D721Med (cell line): Measurements from ENCODE around the gene INPP5K.
"Not testable (repeated sequence)": the region's sequence is repeated elsewhere in the genome, so short reads cannot be mapped to it uniquely, and the experiment has no call there.

Experiments used
- DNase-seq: peaks from one replicate; pipeline ENCODE4 v3.0.0; 2011; ENCODE audit warnings: low spot score; ENCODE audit not compliant: insufficient read length
- FAIRE-seq: peaks from 2 replicates; lab custom pipeline; 2011; peaks lifted over from hg19 to GRCh38; lab: Jason Lieb, UNC
- TF ChIP-seq, protein P1 (sequence below): IDR thresholded peaks from 2 replicates; pipeline ENCODE4 v1.5.1; 2012; ENCODE audit warnings: mild to moderate bottlenecking, control low read depth; ENCODE audit not compliant: insufficient read depth; ENCODE audit errors: missing control alignments

INPP5K gene

DNA sequence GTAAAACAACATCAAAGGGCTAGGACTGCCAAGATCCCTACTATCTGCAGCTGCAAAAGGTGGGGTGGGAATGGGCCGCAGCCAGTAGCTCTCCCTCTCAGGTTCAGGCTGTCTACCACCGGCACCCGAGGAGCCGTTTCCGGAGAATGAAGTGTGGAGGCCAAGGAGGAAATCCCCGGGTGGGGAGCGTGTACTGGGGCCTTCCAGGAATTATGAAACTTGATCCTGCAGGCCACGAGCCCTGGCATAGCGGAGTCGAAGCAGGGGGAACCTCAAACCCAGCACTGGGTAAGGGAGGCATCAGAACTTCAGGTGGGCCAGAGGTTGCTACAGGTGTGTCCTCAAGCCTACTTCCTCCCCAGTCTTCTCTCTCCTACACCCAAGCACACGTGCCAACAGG is 5.1 kb downstream of the INPP5K start:
- no peak for DNase-seq
- FAIRE-seq: no peak
- TF ChIP-seq, protein P1, sequence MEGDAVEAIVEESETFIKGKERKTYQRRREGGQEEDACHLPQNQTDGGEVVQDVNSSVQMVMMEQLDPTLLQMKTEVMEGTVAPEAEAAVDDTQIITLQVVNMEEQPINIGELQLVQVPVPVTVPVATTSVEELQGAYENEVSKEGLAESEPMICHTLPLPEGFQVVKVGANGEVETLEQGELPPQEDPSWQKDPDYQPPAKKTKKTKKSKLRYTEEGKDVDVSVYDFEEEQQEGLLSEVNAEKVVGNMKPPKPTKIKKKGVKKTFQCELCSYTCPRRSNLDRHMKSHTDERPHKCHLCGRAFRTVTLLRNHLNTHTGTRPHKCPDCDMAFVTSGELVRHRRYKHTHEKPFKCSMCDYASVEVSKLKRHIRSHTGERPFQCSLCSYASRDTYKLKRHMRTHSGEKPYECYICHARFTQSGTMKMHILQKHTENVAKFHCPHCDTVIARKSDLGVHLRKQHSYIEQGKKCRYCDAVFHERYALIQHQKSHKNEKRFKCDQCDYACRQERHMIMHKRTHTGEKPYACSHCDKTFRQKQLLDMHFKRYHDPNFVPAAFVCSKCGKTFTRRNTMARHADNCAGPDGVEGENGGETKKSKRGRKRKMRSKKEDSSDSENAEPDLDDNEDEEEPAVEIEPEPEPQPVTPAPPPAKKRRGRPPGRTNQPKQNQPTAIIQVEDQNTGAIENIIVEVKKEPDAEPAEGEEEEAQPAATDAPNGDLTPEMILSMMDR: no peak

DNA sequence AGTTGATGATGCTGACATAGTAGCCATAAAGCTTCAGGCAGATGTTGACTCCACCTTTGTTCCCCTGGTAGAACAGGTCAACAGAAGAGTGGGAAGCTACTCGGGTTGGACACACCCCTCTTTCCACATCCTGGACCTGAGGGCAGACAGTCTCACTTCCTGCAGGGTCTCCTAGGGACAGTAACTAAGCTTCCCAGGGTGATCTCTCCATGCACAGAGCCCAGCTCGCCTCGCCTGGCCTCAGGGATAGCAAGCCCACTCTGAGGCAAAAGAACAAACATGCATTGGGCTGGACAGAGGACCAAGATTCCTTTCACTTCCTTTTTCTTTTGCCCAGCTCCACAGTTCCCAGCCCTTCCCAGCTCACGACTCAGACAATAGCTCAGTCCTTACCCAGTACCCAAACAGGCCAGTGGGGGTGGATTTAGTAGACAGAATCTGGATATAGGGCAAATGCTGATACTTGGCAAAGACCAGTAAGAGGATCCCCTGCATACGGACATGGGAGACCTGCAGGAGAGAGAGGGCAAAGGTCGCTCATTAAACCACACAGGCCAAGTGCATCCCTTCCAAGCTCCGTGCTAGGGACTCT is 7.0 kb downstream of the INPP5K start:
- no peak for DNase-seq
- TF ChIP-seq, protein P1: no peak
- FAIRE-seq: no peak

DNA sequence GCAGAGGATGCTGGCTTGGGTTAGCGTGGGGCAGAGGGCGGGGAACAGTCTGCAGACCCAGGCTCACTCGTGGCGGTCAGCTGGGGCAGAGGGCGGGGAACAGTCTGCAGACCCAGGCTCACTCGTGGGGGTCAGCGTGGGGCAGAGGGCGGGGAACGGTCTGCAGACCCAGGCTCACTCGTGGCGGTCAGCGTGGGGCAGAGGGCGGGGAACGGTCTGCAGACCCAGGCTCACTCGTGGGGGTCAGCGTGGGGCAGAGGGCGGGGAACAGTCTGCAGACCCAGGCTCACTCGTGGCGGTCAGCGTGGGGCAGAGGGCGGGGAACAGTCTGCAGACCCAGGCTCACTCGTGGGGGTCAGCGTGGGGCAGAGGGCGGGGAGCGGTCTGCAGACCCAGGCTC is 7.7 kb downstream of the INPP5K start:
- DNase-seq, FAIRE-seq: not testable (repeated sequence)

GRCh38 chr17:1506649-1507267 is 9.7 kb downstream of the INPP5K start:
- DNase-seq (no peak), FAIRE-seq (no peak)
- TF ChIP-seq, protein P1: no peak

GRCh38 chr17:1505586-1505985 is 10.8 kb downstream of the INPP5K start:
- DNase-seq (no peak), FAIRE-seq (no peak)
- TF ChIP-seq, protein P1: no peak

DNA sequence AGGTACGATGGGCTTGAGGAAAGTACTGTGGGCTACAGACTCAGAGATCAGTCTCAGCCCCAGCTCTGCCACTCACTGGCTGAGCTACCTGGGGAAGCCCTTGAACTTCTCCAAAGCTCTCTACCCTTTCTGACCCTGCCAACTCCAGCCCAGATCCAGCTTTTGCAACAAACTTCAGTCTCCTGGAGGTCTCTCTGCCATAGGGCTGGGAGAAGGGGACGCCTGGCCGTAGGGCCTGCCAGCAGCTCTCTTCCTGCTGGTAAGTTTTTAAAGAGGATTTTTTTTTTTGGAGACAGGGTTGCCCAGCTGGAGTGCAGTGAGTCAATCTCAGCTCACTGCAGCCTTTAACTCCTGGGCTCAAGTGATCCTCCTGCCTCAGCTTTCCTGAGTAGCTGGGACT is 11.5 kb downstream of the INPP5K start:
- TF ChIP-seq, protein P1: no peak
- FAIRE-seq: no peak
- DNase-seq: no peak

- TF ChIP-seq, protein P1: no peak
- FAIRE-seq: no peak
These were observed 12.7 kb downstream of the INPP5K start for GRCh38 chr17:1503699-1504098.

GRCh38 chr17:1498869-1499268 is 17.5 kb downstream of the INPP5K start:
- TF ChIP-seq, protein P1: no peak
- FAIRE-seq (no peak), DNase-seq (no peak)

More at GRCh38 chr17:1503699-1504098, 12.7 kb downstream of the INPP5K start:
- no peak for DNase-seq
